OCI-LY3 (cell line): ENCODE data around the gene SCN9A.

ENCODE experiments used
- H2AFZ ChIP-seq: fragments of 200-600, 300-600 bp; shearing (Covaris generic); 2 replicates; pipeline ENCODE4 v1.6.0; 2014; ENCODE audit warnings: antibody characterized with exemption, low read depth, low read length
- H3K27ac ChIP-seq: fragments of 200-600, 300-600 bp; sonication (generic); 2 replicates; pipeline ENCODE4 v1.5.1; 2014; ENCODE audit warnings: mild to moderate bottlenecking, low read length, moderate library complexity, mixed read lengths
- H3K27me3 ChIP-seq: fragments of 200-600, 300-600 bp; sonication (generic); 2 replicates; pipeline ENCODE4 v1.6.1; 2014; ENCODE audit warnings: low read depth, low read length, mixed read lengths
- H3K36me3 ChIP-seq: fragments of 200-600, 300-600 bp; sonication (generic); replicated peaks from 2 replicates; pipeline ENCODE3; 2014; ENCODE audit warnings: low read depth, low read length, mixed read lengths
- H3K4me1 ChIP-seq: fragments of 300-600, 200-600 bp; sonication (generic); 2 replicates; pipeline ENCODE4 v1.6.1; 2014; ENCODE audit warnings: low read length, mixed read lengths
- H3K4me2 ChIP-seq: fragments of 200-600, 300-600 bp; sonication (generic); 2 replicates; pipeline ENCODE4 v1.6.1; 2014; ENCODE audit warnings: low read length, mixed read lengths
- H3K4me3 ChIP-seq: fragments of 300-600, 200-600 bp; sonication (generic); 2 replicates; pipeline ENCODE4 v1.5.1; 2014; ENCODE audit warnings: antibody characterized with exemption, mild to moderate bottlenecking, low read length, moderate library complexity
- H3K79me2 ChIP-seq: fragments of 300-600, 200-600 bp; shearing (Covaris generic); 2 replicates; pipeline ENCODE4 v1.6.1; 2014; ENCODE audit warnings: mild to moderate bottlenecking, low read length, mixed read lengths
- H3K9ac ChIP-seq: fragments of 300-600, 200-600 bp; shearing (Covaris generic); 2 replicates; pipeline ENCODE4 v1.6.0; 2014; ENCODE audit warnings: mild to moderate bottlenecking, low read length, moderate library complexity
- H3K9me3 ChIP-seq: fragments of 200-600, 300-600 bp; shearing (Covaris generic); 2 replicates; pipeline ENCODE4 v1.6.1; 2014; ENCODE audit warnings: low read length, mixed read lengths; ENCODE audit not compliant: insufficient read depth
- H4K20me1 ChIP-seq: fragments of 200-600, 300-600 bp; sonication (generic); 2 replicates; pipeline ENCODE4 v1.6.1; 2016; ENCODE audit warnings: low read length, mixed read lengths; ENCODE audit not compliant: insufficient read depth
- CTCF ChIP-seq: fragments of 200-600, 300-600 bp; sonication (generic); IDR thresholded peaks from 2 replicates; pipeline ENCODE4 v1.5.1; 2014; ENCODE audit warnings: antibody characterized with exemption, low read length, low read depth
- EZH2phosphoT487 ChIP-seq: fragments of 200-600 bp; shearing (Covaris generic); IDR thresholded peaks from 2 replicates; pipeline ENCODE4 v1.6.1; 2018; ENCODE audit warnings: antibody characterized with exemption, mixed run types, low read depth

The SCN9A gene

GRCh38 chr2:166375195-166375735 lies 479 bp downstream of the SCN9A start:
- H3K9me3 ChIP-seq: no peaks in the 10 kb centered on the region
- H3K9ac ChIP-seq: no peak overlapping the region
- H3K27me3 ChIP-seq: no peaks in the 10 kb centered on the region; the same call in 1 of the 2 replicates
- no peaks in the 10 kb centered on the region for H3K36me3 ChIP-seq
- no peak for TF ChIP-seq EZH2phosphoT487
- TF ChIP-seq CTCF: no peak
- no peak overlapping the region for H3K27ac ChIP-seq
- H3K79me2 ChIP-seq: no peaks in the 10 kb centered on the region
- H3K4me2 ChIP-seq: no peak overlapping the region
- no peaks in the 10 kb centered on the region for H3K4me1 ChIP-seq
- H2AFZ ChIP-seq: no peak overlapping the region
- no peak overlapping the region for H3K4me3 ChIP-seq
- no peaks in the 10 kb centered on the region for H4K20me1 ChIP-seq

GRCh38 chr2:166373951-166374350 lies 1.8 kb downstream of the SCN9A start:
- Histone ChIP-seq H3K4me2 (no peak overlapping the region), H3K27ac (no peak overlapping the region), H4K20me1 (no peaks in the 10 kb centered on the region), H3K9ac (no peak overlapping the region), H3K79me2 (no peaks in the 10 kb centered on the region), H3K36me3 (no peaks in the 10 kb centered on the region), H3K27me3 (no peaks in the 10 kb centered on the region), H3K4me3 (no peak overlapping the region), H2AFZ (no peak overlapping the region), H3K4me1 (no peaks in the 10 kb centered on the region), H3K9me3 (no peaks in the 10 kb centered on the region)
- no peak for TF ChIP-seq CTCF
- TF ChIP-seq EZH2phosphoT487: no peak

- no peaks in the 10 kb centered on the region for H3K27me3 ChIP-seq
- H3K36me3 ChIP-seq: no peaks in the 10 kb centered on the region
- H3K4me3 ChIP-seq: no peak overlapping the region
- H3K27ac ChIP-seq: no peak overlapping the region
- no peaks in the 10 kb centered on the region for H3K9me3 ChIP-seq
- H2AFZ ChIP-seq: no peak overlapping the region
- H4K20me1 ChIP-seq: no peaks in the 10 kb centered on the region
- no peak overlapping the region for H3K4me2 ChIP-seq
- no peak overlapping the region for H3K9ac ChIP-seq
- no peaks in the 10 kb centered on the region for H3K79me2 ChIP-seq
- TF ChIP-seq EZH2phosphoT487: no peak
- TF ChIP-seq CTCF: no peak
- no peaks in the 10 kb centered on the region for H3K4me1 ChIP-seq
Measured at GRCh38 chr2:166373539-166373938, 2.2 kb downstream of the SCN9A start.

GRCh38 chr2:166373105-166373504 lies 2.6 kb downstream of the SCN9A start:
- H4K20me1 ChIP-seq: no peaks in the 10 kb centered on the region
- H3K4me1 ChIP-seq: no peaks in the 10 kb centered on the region
- no peak overlapping the region for H2AFZ ChIP-seq
- H3K79me2 ChIP-seq: no peaks in the 10 kb centered on the region
- H3K27me3 ChIP-seq: no peaks in the 10 kb centered on the region
- no peaks in the 10 kb centered on the region for H3K9me3 ChIP-seq
- no peak overlapping the region for H3K27ac ChIP-seq
- no peak overlapping the region for H3K4me2 ChIP-seq
- no peak overlapping the region for H3K9ac ChIP-seq
- no peak overlapping the region for H3K4me3 ChIP-seq
- TF ChIP-seq EZH2phosphoT487: no peak
- TF ChIP-seq CTCF: no peak
- no peaks in the 10 kb centered on the region for H3K36me3 ChIP-seq
